Spleen (tissue), 7 donors: Measurements from ENCODE around the gene FOXD1.

Experiments
- POLR2A ChIP-seq, 3 donors: fragments of 450-650 bp; IDR thresholded peaks; one replicate each; pipeline ENCODE4 v1.5.1; 2017; ENCODE audit warnings: antibody characterized with exemption in 3 of 3, mild to moderate bottlenecking in 1 of 3
- TF ChIP-seq, protein P1 (sequence below), 11 experiments: fragments of 200-600 bp in 7 of 11; fragments of 450-650 bp in 4 of 11; sonication (generic) in 4 of 11; IDR thresholded peaks in 8 of 11; conservative IDR thresholded peaks in 3 of 11; 1 replicate in 7 of 11; 2 replicates in 4 of 11; pipeline versions ENCODE4 v1.4.0 to v1.8.0; 2016 to 2021; ENCODE audit warnings: antibody characterized with exemption in 11 of 11, inconsistent platforms in 4 of 11, mild to moderate bottlenecking in 1 of 11
- donor health status: DM: no; HTN: no; CAD: no; lungs with moderate emphysema.
- donor health status: DM: no; HTN: no; CAD: no.
- donor health status: DM: no; HTN: no; CAD: no.

DNA sequence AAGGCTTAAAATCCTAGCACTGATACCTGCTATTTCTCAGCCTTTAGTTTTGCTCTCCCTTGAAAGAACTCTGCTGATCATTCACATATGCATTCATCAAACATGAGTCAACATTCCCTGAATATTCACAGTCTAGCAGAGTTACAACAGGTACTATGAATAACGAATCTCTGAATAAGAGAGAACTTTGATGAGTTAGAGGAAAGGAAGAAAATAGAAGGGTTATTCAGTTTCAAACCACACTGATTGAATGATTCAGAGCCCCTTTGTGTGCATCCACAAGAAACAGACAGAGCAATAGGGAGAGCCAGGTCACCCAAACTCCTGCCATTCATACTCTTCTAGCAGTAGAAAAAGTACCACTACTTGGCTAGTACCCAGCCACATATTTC, 36.0 kb downstream of the FOXD1 start:
- TF ChIP-seq, protein P1, sequence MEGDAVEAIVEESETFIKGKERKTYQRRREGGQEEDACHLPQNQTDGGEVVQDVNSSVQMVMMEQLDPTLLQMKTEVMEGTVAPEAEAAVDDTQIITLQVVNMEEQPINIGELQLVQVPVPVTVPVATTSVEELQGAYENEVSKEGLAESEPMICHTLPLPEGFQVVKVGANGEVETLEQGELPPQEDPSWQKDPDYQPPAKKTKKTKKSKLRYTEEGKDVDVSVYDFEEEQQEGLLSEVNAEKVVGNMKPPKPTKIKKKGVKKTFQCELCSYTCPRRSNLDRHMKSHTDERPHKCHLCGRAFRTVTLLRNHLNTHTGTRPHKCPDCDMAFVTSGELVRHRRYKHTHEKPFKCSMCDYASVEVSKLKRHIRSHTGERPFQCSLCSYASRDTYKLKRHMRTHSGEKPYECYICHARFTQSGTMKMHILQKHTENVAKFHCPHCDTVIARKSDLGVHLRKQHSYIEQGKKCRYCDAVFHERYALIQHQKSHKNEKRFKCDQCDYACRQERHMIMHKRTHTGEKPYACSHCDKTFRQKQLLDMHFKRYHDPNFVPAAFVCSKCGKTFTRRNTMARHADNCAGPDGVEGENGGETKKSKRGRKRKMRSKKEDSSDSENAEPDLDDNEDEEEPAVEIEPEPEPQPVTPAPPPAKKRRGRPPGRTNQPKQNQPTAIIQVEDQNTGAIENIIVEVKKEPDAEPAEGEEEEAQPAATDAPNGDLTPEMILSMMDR (IDR thresholded peaks at IDR 0.05 in 8 of 11, conservative IDR thresholded peaks at IDR 0.05 in 3 of 11) = no peak
- no peak for TF ChIP-seq POLR2A (IDR thresholded peaks at IDR 0.05)
